ENCODE measurements around the gene COL8A1.

Gene COL8A1

GRCh38 chr3:99683465-99683864 lies 45.1 kb downstream of the COL8A1 start:
- H2AK5ac ChIP-seq (ENCODE audit: low read depth, low read length), result no peak overlapping the region
- H3K9me3 ChIP-seq (replicated peaks in 1 of 2; ENCODE audit: control insufficient read depth in 2 of 2, insufficient read depth in 1 of 2, low read depth in 1 of 2, low read length in 2 of 2), result no peaks in the 10 kb centered on the region
- H4K91ac ChIP-seq (ENCODE audit: low read depth, low read length, poor library complexity), result no peak overlapping the region
- no peak overlapping the region for H2BK5ac ChIP-seq (ENCODE audit: low read length)
- H2BK12ac ChIP-seq (ENCODE audit: low read length), result no peak overlapping the region
- H3K23ac ChIP-seq (ENCODE audit: low read depth, low read length, poor library complexity), result no peak overlapping the region
- no peak overlapping the region for H2BK120ac ChIP-seq (ENCODE audit: low read depth, low read length)
- H3K18ac ChIP-seq (ENCODE audit: low read length), result no peak overlapping the region
- H3K4me1 ChIP-seq (ENCODE audit: control insufficient read depth in 2 of 2, insufficient read depth in 1 of 2, low read depth in 1 of 2, low read length in 2 of 2), result no peaks in the 10 kb centered on the region
- WGBS, 2 donors (ENCODE audit: extremely low coverage in 2 of 2, insufficient read length in 2 of 2, insufficient replicate concordance in 1 of 2), result no CpG with 5 or more reads among the region's 1 CpG
- no peak overlapping the region for H3K14ac ChIP-seq (ENCODE audit: low read length)
- no peak overlapping the region for H2AFZ ChIP-seq (ENCODE audit: low read length)
- H3K27me3 ChIP-seq (ENCODE audit: control insufficient read depth in 3 of 3, insufficient read depth in 3 of 3, low read depth in 1 of 3, low read length in 3 of 3), result no peaks in the 10 kb centered on the region
- H3K4me2 ChIP-seq (ENCODE audit: insufficient read depth, low read length, poor library complexity, severe bottlenecking), result no peak overlapping the region
- H4K8ac ChIP-seq (ENCODE audit: low read depth, low read length), result no peak overlapping the region
- H3K36me3 ChIP-seq (replicated peaks in 1 of 2; ENCODE audit: control insufficient read depth in 2 of 2, insufficient read depth in 2 of 2, low read length in 2 of 2), result no peaks in the 10 kb centered on the region
- H3K4ac ChIP-seq (ENCODE audit: low read length), result no peak overlapping the region
- H2BK15ac ChIP-seq (ENCODE audit: low read length), result no peak overlapping the region
- DNase-seq (ENCODE audit: low spot score), result no peak
- no peak overlapping the region for H3K9ac ChIP-seq (ENCODE audit: low read depth, low read length, poor library complexity)
- H3K27ac ChIP-seq (replicated peaks; ENCODE audit: low read length), result no peak overlapping the region
- H3K79me1 ChIP-seq (ENCODE audit: low read depth, low read length), result no peaks in the 10 kb centered on the region
- H3K4me3 ChIP-seq (ENCODE audit: low read length in 2 of 2), result no peak overlapping the region

DNA sequence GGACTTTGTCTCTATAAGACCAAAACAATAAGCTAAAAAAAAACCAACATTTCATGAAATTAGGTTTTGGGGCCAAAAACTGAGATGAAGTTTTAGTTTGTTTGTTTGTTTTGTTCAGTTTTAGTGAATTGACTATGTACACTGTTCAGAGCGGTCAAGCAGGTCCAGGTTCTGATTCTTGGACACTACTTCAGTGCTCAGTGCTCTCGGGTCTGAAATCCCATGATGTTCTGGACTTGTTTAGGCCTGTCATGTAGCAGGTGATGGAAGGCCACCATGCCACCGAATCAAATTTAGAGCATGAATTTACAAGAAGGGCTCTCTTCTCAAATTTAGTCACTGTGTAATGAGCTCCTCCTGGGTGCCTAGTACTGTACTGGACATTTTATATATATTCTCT lies 45.5 kb downstream of the COL8A1 start:
- Histone ChIP-seq H3K4me2 (ENCODE audit: insufficient read depth, low read length, poor library complexity, severe bottlenecking) (no peak overlapping the region), H3K27me3 (ENCODE audit: control insufficient read depth in 3 of 3, insufficient read depth in 3 of 3, low read depth in 1 of 3, low read length in 3 of 3) (no peaks in the 10 kb centered on the region), H3K36me3 (replicated peaks in 1 of 2; ENCODE audit: control insufficient read depth in 2 of 2, insufficient read depth in 2 of 2, low read length in 2 of 2) (no peaks in the 10 kb centered on the region), H3K4ac (ENCODE audit: low read length) (no peak overlapping the region), H3K23ac (ENCODE audit: low read depth, low read length, poor library complexity) (no peak overlapping the region), H4K8ac (ENCODE audit: low read depth, low read length) (no peak overlapping the region), H3K79me1 (ENCODE audit: low read depth, low read length) (no peaks in the 10 kb centered on the region), H2BK120ac (ENCODE audit: low read depth, low read length) (no peak overlapping the region), H3K18ac (ENCODE audit: low read length) (no peak overlapping the region), H3K27ac (replicated peaks; ENCODE audit: low read length) (no peak overlapping the region), H4K91ac (ENCODE audit: low read depth, low read length, poor library complexity) (no peak overlapping the region), H3K4me3 (ENCODE audit: low read length in 2 of 2) (no peak overlapping the region), H3K14ac (ENCODE audit: low read length) (no peak overlapping the region), H3K9ac (ENCODE audit: low read depth, low read length, poor library complexity) (no peak overlapping the region), H2BK12ac (ENCODE audit: low read length) (no peak overlapping the region), H2BK5ac (ENCODE audit: low read length) (no peak overlapping the region), H3K4me1 (ENCODE audit: control insufficient read depth in 2 of 2, insufficient read depth in 1 of 2, low read depth in 1 of 2, low read length in 2 of 2) (no peaks in the 10 kb centered on the region), H3K9me3 (replicated peaks in 1 of 2; ENCODE audit: control insufficient read depth in 2 of 2, insufficient read depth in 1 of 2, low read depth in 1 of 2, low read length in 2 of 2) (no peaks in the 10 kb centered on the region), H2AK5ac (ENCODE audit: low read depth, low read length) (no peak overlapping the region), H2BK15ac (ENCODE audit: low read length) (no peak overlapping the region), H2AFZ (ENCODE audit: low read length) (no peak overlapping the region)
- no CpG with 5 or more reads among the region's 3 CpGs for WGBS, 2 donors (ENCODE audit: extremely low coverage in 2 of 2, insufficient read length in 2 of 2, insufficient replicate concordance in 1 of 2)
- DNase-seq (ENCODE audit: low spot score), result no peak

- no peak overlapping the region for H3K9ac ChIP-seq (ENCODE audit: low read depth, low read length, poor library complexity)
- H2AK5ac ChIP-seq (ENCODE audit: low read depth, low read length), result no peak overlapping the region
- no peak overlapping the region for H2BK120ac ChIP-seq (ENCODE audit: low read depth, low read length)
- DNase-seq (ENCODE audit: low spot score), result no peak
- no peak overlapping the region for H3K14ac ChIP-seq (ENCODE audit: low read length)
- no peaks in the 10 kb centered on the region for H3K4me1 ChIP-seq (ENCODE audit: control insufficient read depth in 2 of 2, insufficient read depth in 1 of 2, low read depth in 1 of 2, low read length in 2 of 2)
- H3K23ac ChIP-seq (ENCODE audit: low read depth, low read length, poor library complexity), result no peak overlapping the region
- no peak overlapping the region for H3K27ac ChIP-seq (replicated peaks; ENCODE audit: low read length)
- H2BK5ac ChIP-seq (ENCODE audit: low read length), result no peak overlapping the region
- H3K4me3 ChIP-seq (ENCODE audit: low read length in 2 of 2), result no peak overlapping the region
- no peak overlapping the region for H3K4me2 ChIP-seq (ENCODE audit: insufficient read depth, low read length, poor library complexity, severe bottlenecking)
- H3K36me3 ChIP-seq (replicated peaks in 1 of 2; ENCODE audit: control insufficient read depth in 2 of 2, insufficient read depth in 2 of 2, low read length in 2 of 2), result no peaks in the 10 kb centered on the region
- WGBS, 2 donors (ENCODE audit: extremely low coverage in 2 of 2, insufficient read length in 2 of 2, insufficient replicate concordance in 1 of 2), result no CpG with 5 or more reads among the region's 4 CpGs
- H2BK12ac ChIP-seq (ENCODE audit: low read length), result no peak overlapping the region
- no peak overlapping the region for H4K8ac ChIP-seq (ENCODE audit: low read depth, low read length)
- no peak overlapping the region for H4K91ac ChIP-seq (ENCODE audit: low read depth, low read length, poor library complexity)
- H3K27me3 ChIP-seq (ENCODE audit: control insufficient read depth in 3 of 3, insufficient read depth in 3 of 3, low read depth in 1 of 3, low read length in 3 of 3), result no peaks in the 10 kb centered on the region
- H2AFZ ChIP-seq (ENCODE audit: low read length), result no peak overlapping the region
- no peaks in the 10 kb centered on the region for H3K9me3 ChIP-seq (replicated peaks in 1 of 2; ENCODE audit: control insufficient read depth in 2 of 2, insufficient read depth in 1 of 2, low read depth in 1 of 2, low read length in 2 of 2)
- H2BK15ac ChIP-seq (ENCODE audit: low read length), result no peak overlapping the region
- H3K79me1 ChIP-seq (ENCODE audit: low read depth, low read length), result no peaks in the 10 kb centered on the region
- H3K18ac ChIP-seq (ENCODE audit: low read length), result no peak overlapping the region
- H3K4ac ChIP-seq (ENCODE audit: low read length), result no peak overlapping the region
Measured at GRCh38 chr3:99684644-99685043, 46.2 kb downstream of the COL8A1 start.

- WGBS, 2 donors (ENCODE audit: extremely low coverage in 2 of 2, insufficient read length in 2 of 2, insufficient replicate concordance in 1 of 2), result no CpG with 5 or more reads among the region's 1 CpG
- Histone ChIP-seq H2BK12ac (ENCODE audit: low read length) (no peak overlapping the region), H3K9ac (ENCODE audit: low read depth, low read length, poor library complexity) (no peak overlapping the region)
Measured at GRCh38 chr3:99686469-99686868, 48.1 kb downstream of the COL8A1 start.

More at GRCh38 chr3:99686469-99686868, 48.1 kb downstream of the COL8A1 start:
- Histone ChIP-seq H3K4me1 (ENCODE audit: control insufficient read depth in 2 of 2, insufficient read depth in 1 of 2, low read depth in 1 of 2, low read length in 2 of 2) (no peaks in the 10 kb centered on the region), H3K4ac (ENCODE audit: low read length) (no peak overlapping the region), H2BK15ac (ENCODE audit: low read length) (no peak overlapping the region), H3K79me1 (ENCODE audit: low read depth, low read length) (no peaks in the 10 kb centered on the region), H3K14ac (ENCODE audit: low read length) (no peak overlapping the region), H4K8ac (ENCODE audit: low read depth, low read length) (no peak overlapping the region), H2AFZ (ENCODE audit: low read length) (no peak overlapping the region), H2AK5ac (ENCODE audit: low read depth, low read length) (no peak overlapping the region), H3K27me3 (ENCODE audit: control insufficient read depth in 3 of 3, insufficient read depth in 3 of 3, low read depth in 1 of 3, low read length in 3 of 3) (no peaks in the 10 kb centered on the region), H3K36me3 (replicated peaks in 1 of 2; ENCODE audit: control insufficient read depth in 2 of 2, insufficient read depth in 2 of 2, low read length in 2 of 2) (no peaks in the 10 kb centered on the region), H3K4me3 (ENCODE audit: low read length in 2 of 2) (no peak overlapping the region), H3K18ac (ENCODE audit: low read length) (no peak overlapping the region), H4K91ac (ENCODE audit: low read depth, low read length, poor library complexity) (no peak overlapping the region), H3K23ac (ENCODE audit: low read depth, low read length, poor library complexity) (no peak overlapping the region), H2BK5ac (ENCODE audit: low read length) (no peak overlapping the region), H3K27ac (replicated peaks; ENCODE audit: low read length) (no peak overlapping the region), H2BK120ac (ENCODE audit: low read depth, low read length) (no peak overlapping the region), H3K4me2 (ENCODE audit: insufficient read depth, low read length, poor library complexity, severe bottlenecking) (no peak overlapping the region), H3K9me3 (replicated peaks in 1 of 2; ENCODE audit: control insufficient read depth in 2 of 2, insufficient read depth in 1 of 2, low read depth in 1 of 2, low read length in 2 of 2) (no peaks in the 10 kb centered on the region)
- no peak for DNase-seq (ENCODE audit: low spot score)
